HG03066 (cell line): ENCODE data around the gene EFTUD2.

Experiments
- ATAC-seq: cut with Tn5 transposase; IDR thresholded peaks from one replicate; pipeline ENCODE4 v1.9.1; 2021; ENCODE audit warnings: low read depth; ENCODE audit not compliant: unreplicated experiment

The EFTUD2 gene

GRCh38 chr17:44859701-44860100, 39.5 kb downstream of the EFTUD2 start:
- no peak for ATAC-seq

GRCh38 chr17:44854192-44854591, 45.1 kb downstream of the EFTUD2 start:
- ATAC-seq, result no peak

GRCh38 chr17:44850612-44851011, 48.6 kb downstream of the EFTUD2 start:
- no peak for ATAC-seq

GRCh38 chr17:44850025-44850424, 49.2 kb downstream of the EFTUD2 start:
- ATAC-seq, result no peak

GRCh38 chr17:44848961-44849489, 50.2 kb downstream of the EFTUD2 start:
- no peak for ATAC-seq

GRCh38 chr17:44848257-44848795, 50.9 kb downstream of the EFTUD2 start:
- no peak for ATAC-seq

GRCh38 chr17:44847586-44847985, 51.7 kb downstream of the EFTUD2 start, which contains the start of gene HIGD1B:
TSS of gene HIGD1B (plus strand) at chr17:44847883. CDS start at chr17:44848153, 270 bp downstream.
- no peak for ATAC-seq

GRCh38 chr17:44846206-44846605, 53.0 kb downstream of the EFTUD2 start:
- no peak for ATAC-seq

- ATAC-seq, result no peak
Measured at GRCh38 chr17:44844390-44844830, 54.8 kb downstream of the EFTUD2 start.

GRCh38 chr17:44842748-44843147, 56.5 kb downstream of the EFTUD2 start:
- no peak for ATAC-seq

- ATAC-seq, result no peak
Measured at GRCh38 chr17:44840936-44841335, 58.3 kb downstream of the EFTUD2 start.

GRCh38 chr17:44840274-44840673, 59.0 kb downstream of the EFTUD2 start:
- no peak for ATAC-seq

GRCh38 chr17:44837196-44837595, 62.0 kb downstream of the EFTUD2 start:
- no peak for ATAC-seq

GRCh38 chr17:44832805-44833204, 66.4 kb downstream of the EFTUD2 start:
- ATAC-seq, result no peak

GRCh38 chr17:44831371-44831770, 67.9 kb downstream of the EFTUD2 start:
- ATAC-seq, result no peak

GRCh38 chr17:44830359-44831288, 68.6 kb downstream of the EFTUD2 start:
- no peak for ATAC-seq

GRCh38 chr17:44829523-44830358, 69.5 kb downstream of the EFTUD2 start, which contains the start of gene GJC1:
TSS of gene GJC1 (minus strand) at chr17:44830287. CDS start at chr17:44805817, 24,470 bp downstream.
- ATAC-seq, result no peak

- no peak for ATAC-seq
Measured at GRCh38 chr17:44828919-44829522, 70.2 kb downstream of the EFTUD2 start.

GRCh38 chr17:44827863-44828262, 71.4 kb downstream of the EFTUD2 start:
- no peak for ATAC-seq

GRCh38 chr17:44826123-44826790, 73.0 kb downstream of the EFTUD2 start:
- no peak for ATAC-seq
